ENCODE data around the gene SLC6A15. TPM values are rescaled to one million over a fixed set of nuclear protein-coding genes. Genes with fewer than 3 reads are reported as not detected.

The SLC6A15 gene
- total and polyA plus RNA-seq, 2 donors (not counting 1 experiment from before 2014, with no cell fraction given) = 0.30 to 0.99 TPM

DNA sequence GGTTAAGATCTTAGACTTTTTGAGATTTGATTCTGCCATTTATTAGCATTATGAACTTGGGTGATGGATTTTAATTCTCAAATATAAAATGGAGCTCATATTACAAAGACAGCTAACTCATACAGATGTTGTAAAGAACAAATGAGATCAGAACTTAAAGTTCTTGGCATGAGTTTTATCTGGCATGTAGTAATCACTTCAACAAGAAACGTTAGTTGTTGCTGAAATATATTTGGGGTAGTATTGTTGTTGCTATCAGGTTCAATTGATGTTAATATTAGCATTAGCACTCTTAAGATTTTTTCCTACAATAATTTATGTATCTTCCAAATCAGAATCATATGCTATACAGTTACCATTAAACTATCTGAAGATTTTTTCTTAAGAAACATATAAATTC, 71.0 kb downstream of the SLC6A15 start:
- H3K4me1 ChIP-seq (ENCODE audit: control insufficient read depth, extremely low read depth, insufficient read depth, low read length) = no peaks in the 10 kb centered on the region
- H3K9me3 ChIP-seq (ENCODE audit: control insufficient read depth, insufficient read depth, low read depth, low read length) = no peaks in the 10 kb centered on the region
- no peak for TF ChIP-seq EZH2 (IDR thresholded peaks at IDR 0.05; ENCODE audit: low read length, missing control alignments)
- TF ChIP-seq, protein P1, sequence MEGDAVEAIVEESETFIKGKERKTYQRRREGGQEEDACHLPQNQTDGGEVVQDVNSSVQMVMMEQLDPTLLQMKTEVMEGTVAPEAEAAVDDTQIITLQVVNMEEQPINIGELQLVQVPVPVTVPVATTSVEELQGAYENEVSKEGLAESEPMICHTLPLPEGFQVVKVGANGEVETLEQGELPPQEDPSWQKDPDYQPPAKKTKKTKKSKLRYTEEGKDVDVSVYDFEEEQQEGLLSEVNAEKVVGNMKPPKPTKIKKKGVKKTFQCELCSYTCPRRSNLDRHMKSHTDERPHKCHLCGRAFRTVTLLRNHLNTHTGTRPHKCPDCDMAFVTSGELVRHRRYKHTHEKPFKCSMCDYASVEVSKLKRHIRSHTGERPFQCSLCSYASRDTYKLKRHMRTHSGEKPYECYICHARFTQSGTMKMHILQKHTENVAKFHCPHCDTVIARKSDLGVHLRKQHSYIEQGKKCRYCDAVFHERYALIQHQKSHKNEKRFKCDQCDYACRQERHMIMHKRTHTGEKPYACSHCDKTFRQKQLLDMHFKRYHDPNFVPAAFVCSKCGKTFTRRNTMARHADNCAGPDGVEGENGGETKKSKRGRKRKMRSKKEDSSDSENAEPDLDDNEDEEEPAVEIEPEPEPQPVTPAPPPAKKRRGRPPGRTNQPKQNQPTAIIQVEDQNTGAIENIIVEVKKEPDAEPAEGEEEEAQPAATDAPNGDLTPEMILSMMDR (conservative IDR thresholded peaks at IDR 0.05 in 1 of 2, IDR thresholded peaks at IDR 0.05 in 1 of 2; ENCODE audit: low read depth in 1 of 2, low read length in 2 of 2) = no peak
- no peaks in the 10 kb centered on the region for H4K20me1 ChIP-seq (ENCODE audit: control insufficient read depth, extremely low read depth, insufficient read depth, low read length)
- no peak overlapping the region for H3K27ac ChIP-seq (ENCODE audit: insufficient read depth, low read length)
- H3K9ac ChIP-seq (ENCODE audit: insufficient read depth, low read length) = no peak overlapping the region
- no peaks in the 10 kb centered on the region for H3K27me3 ChIP-seq (ENCODE audit: control insufficient read depth, insufficient read depth, low read length)
- H2AFZ ChIP-seq (ENCODE audit: low read length) = no peak overlapping the region
- peak in 1 of 2 donors; percentile 49 for DNase-seq (ENCODE audit: low read depth in 2 of 2)
- H3K4me3 ChIP-seq (replicated peaks in 1 of 4; ENCODE audit: control extremely low read depth in 1 of 4, insufficient read depth in 1 of 4, low read depth in 3 of 4, low read length in 4 of 4) = no peak overlapping the region
- H3K36me3 ChIP-seq (ENCODE audit: control insufficient read depth, insufficient read depth, low read length) = no peaks in the 10 kb centered on the region
- no peaks in the 10 kb centered on the region for H3K79me2 ChIP-seq (ENCODE audit: control insufficient read depth, insufficient read depth, low read length)
- no peak overlapping the region for H3K4me2 ChIP-seq (ENCODE audit: extremely low read depth, insufficient read depth, low read length)

DNA sequence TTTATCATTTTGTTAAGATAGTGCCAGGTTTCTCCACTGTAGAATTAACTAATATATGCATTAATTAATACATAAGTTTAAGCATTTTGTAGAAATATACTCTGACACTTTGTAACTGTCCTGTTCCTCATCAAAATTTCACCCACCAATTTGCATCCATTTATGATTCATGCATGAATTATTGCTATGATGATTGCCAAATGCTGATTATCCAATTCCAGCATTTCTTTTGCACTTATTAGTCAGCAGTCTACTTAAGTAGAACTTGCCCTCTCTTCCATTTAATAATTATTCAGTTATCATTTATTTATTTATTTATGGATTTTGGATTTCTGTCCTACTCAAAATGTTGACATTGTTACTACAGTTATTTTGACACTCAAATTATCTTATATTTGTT, 72.2 kb downstream of the SLC6A15 start:
- H4K20me1 ChIP-seq (ENCODE audit: control insufficient read depth, extremely low read depth, insufficient read depth, low read length) = no peaks in the 10 kb centered on the region
- peak; percentile 5 to 13 for DNase-seq (ENCODE audit: low read depth in 2 of 2)
- H3K4me3 ChIP-seq (replicated peaks in 1 of 4; ENCODE audit: control extremely low read depth in 1 of 4, insufficient read depth in 1 of 4, low read depth in 3 of 4, low read length in 4 of 4) = no peak overlapping the region
- H3K9ac ChIP-seq (ENCODE audit: insufficient read depth, low read length) = no peak overlapping the region
- no peaks in the 10 kb centered on the region for H3K4me1 ChIP-seq (ENCODE audit: control insufficient read depth, extremely low read depth, insufficient read depth, low read length)
- H3K79me2 ChIP-seq (ENCODE audit: control insufficient read depth, insufficient read depth, low read length) = no peaks in the 10 kb centered on the region
- no peak overlapping the region for H3K4me2 ChIP-seq (ENCODE audit: extremely low read depth, insufficient read depth, low read length)
- H3K27ac ChIP-seq (ENCODE audit: insufficient read depth, low read length) = no peak overlapping the region
- TF ChIP-seq, protein P1 (conservative IDR thresholded peaks at IDR 0.05 in 1 of 2, IDR thresholded peaks at IDR 0.05 in 1 of 2; ENCODE audit: low read depth in 1 of 2, low read length in 2 of 2) = no peak
- TF ChIP-seq EZH2 (IDR thresholded peaks at IDR 0.05; ENCODE audit: low read length, missing control alignments) = no peak
- H3K36me3 ChIP-seq (ENCODE audit: control insufficient read depth, insufficient read depth, low read length) = no peaks in the 10 kb centered on the region
- no peaks in the 10 kb centered on the region for H3K27me3 ChIP-seq (ENCODE audit: control insufficient read depth, insufficient read depth, low read length)
- no peak overlapping the region for H2AFZ ChIP-seq (ENCODE audit: low read length)
- H3K9me3 ChIP-seq (ENCODE audit: control insufficient read depth, insufficient read depth, low read depth, low read length) = no peaks in the 10 kb centered on the region

DNA sequence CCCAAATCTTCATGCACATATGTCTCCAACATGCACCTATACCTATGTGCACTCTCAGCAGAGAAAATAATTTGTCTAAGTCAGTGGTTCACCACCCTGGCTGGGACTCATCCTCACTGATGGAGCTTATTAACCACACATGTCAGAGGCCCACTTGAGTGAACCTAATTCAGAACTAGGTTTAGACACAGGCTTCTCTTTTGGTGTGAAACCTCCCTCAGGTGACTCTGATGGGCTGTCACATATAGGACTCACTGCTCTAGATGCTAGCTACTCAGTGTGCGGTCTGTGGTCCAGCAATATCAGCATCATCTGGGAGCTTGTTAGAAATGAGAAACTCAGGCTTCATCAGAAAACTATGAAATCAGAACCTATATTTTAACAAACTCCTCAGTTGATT, 85.7 kb downstream of the SLC6A15 start:
- Histone ChIP-seq H3K4me2 (ENCODE audit: extremely low read depth, insufficient read depth, low read length) (no peak overlapping the region), H2AFZ (ENCODE audit: low read length) (no peak overlapping the region), H3K36me3 (ENCODE audit: control insufficient read depth, insufficient read depth, low read length) (no peaks in the 10 kb centered on the region), H3K27ac (ENCODE audit: insufficient read depth, low read length) (no peak overlapping the region), H3K27me3 (ENCODE audit: control insufficient read depth, insufficient read depth, low read length) (no peaks in the 10 kb centered on the region), H4K20me1 (ENCODE audit: control insufficient read depth, extremely low read depth, insufficient read depth, low read length) (no peaks in the 10 kb centered on the region), H3K4me1 (ENCODE audit: control insufficient read depth, extremely low read depth, insufficient read depth, low read length) (no peaks in the 10 kb centered on the region), H3K4me3 (replicated peaks in 1 of 4; ENCODE audit: control extremely low read depth in 1 of 4, insufficient read depth in 1 of 4, low read depth in 3 of 4, low read length in 4 of 4) (no peak overlapping the region), H3K9me3 (ENCODE audit: control insufficient read depth, insufficient read depth, low read depth, low read length) (no peaks in the 10 kb centered on the region), H3K9ac (ENCODE audit: insufficient read depth, low read length) (no peak overlapping the region), H3K79me2 (ENCODE audit: control insufficient read depth, insufficient read depth, low read length) (no peaks in the 10 kb centered on the region)
- DNase-seq (ENCODE audit: low read depth in 2 of 2) = no peak
- no peak for TF ChIP-seq EZH2 (IDR thresholded peaks at IDR 0.05; ENCODE audit: low read length, missing control alignments)
- TF ChIP-seq, protein P1 (conservative IDR thresholded peaks at IDR 0.05 in 1 of 2, IDR thresholded peaks at IDR 0.05 in 1 of 2; ENCODE audit: low read depth in 1 of 2, low read length in 2 of 2) = no peak

All from fibroblast of lung (primary cell).